HL-60 (cell line): Measurements from ENCODE around the gene COL4A2.

Experiments used
- DNase-seq, 2 experiments: peaks; one replicate each; pipeline ENCODE4 v3.0.0-alpha.2; 2010 to 2020; ENCODE audit warnings: low read depth in 1 of 2, low spot score in 1 of 2
- H3K27ac ChIP-seq: fragments of 250-450 bp; sonication (Bioruptor Pico); replicated peaks from 2 replicates; pipeline ENCODE4 v1.5.1; 2020; ENCODE audit warnings: mild to moderate bottlenecking, moderate library complexity
- H3K27me3 ChIP-seq: fragments of 250-450 bp; sonication (Bioruptor Pico); 2 replicates; pipeline ENCODE4 v1.5.1; 2021; ENCODE audit warnings: mild to moderate bottlenecking, moderate library complexity; ENCODE audit not compliant: insufficient read depth, poor library complexity, severe bottlenecking
- H3K4me3 ChIP-seq: replicated peaks from 2 replicates; pipeline ENCODE4 v1.5.1; 2011; ENCODE audit warnings: mild to moderate bottlenecking, control low read depth, low read length; ENCODE audit not compliant: insufficient read depth
- CTCF ChIP-seq: IDR thresholded peaks from one replicate; pipeline ENCODE4 v1.5.1; 2011; ENCODE audit warnings: low read length, control low read depth, inconsistent platforms; ENCODE audit not compliant: insufficient read depth
- GABPA ChIP-seq: IDR thresholded peaks from 2 replicates; pipeline ENCODE4 v1.6.1; 2012; ENCODE audit warnings: low read depth
- POLR2AphosphoS5 ChIP-seq: IDR thresholded peaks from 2 replicates; pipeline ENCODE4 v1.6.1; 2012; ENCODE audit warnings: low read depth
- REST ChIP-seq: IDR thresholded peaks from 2 replicates; pipeline ENCODE4 v1.6.1; 2012; ENCODE audit warnings: low read depth; ENCODE audit not compliant: insufficient replicate concordance
- SPI1 ChIP-seq: IDR thresholded peaks from 2 replicates; pipeline ENCODE4 v1.6.1; 2012; ENCODE audit warnings: low read depth, mild to moderate bottlenecking, borderline replicate concordance

The COL4A2 gene

GRCh38 chr13:110377178-110377825 is 70.2 kb downstream of the COL4A2 start:
- TF ChIP-seq REST, result no peak
- TF ChIP-seq GABPA, result no peak
- TF ChIP-seq SPI1, result no peak
- no peak for TF ChIP-seq CTCF
- TF ChIP-seq POLR2AphosphoS5, result no peak
- Histone ChIP-seq H3K4me3 (no peak overlapping the region), H3K27ac (no peak overlapping the region), H3K27me3 (peaks cover 22% of the 10 kb centered on the region)
- DNase-seq, result no peak

GRCh38 chr13:110377826-110378201 is 70.7 kb downstream of the COL4A2 start:
- DNase-seq, result no peak
- no peak for TF ChIP-seq CTCF
- no peak for TF ChIP-seq SPI1
- no peak for TF ChIP-seq REST
- no peak for TF ChIP-seq POLR2AphosphoS5
- TF ChIP-seq GABPA, result no peak
- H3K27ac ChIP-seq, result no peak overlapping the region
- no peak overlapping the region for H3K4me3 ChIP-seq
- H3K27me3 ChIP-seq, result peaks cover 17% of the 10 kb centered on the region

GRCh38 chr13:110379358-110379757 is 72.3 kb downstream of the COL4A2 start:
- DNase-seq, result no peak
- H3K27ac ChIP-seq, result no peak overlapping the region
- TF ChIP-seq CTCF, result no peak
- no peak for TF ChIP-seq POLR2AphosphoS5
- no peak for TF ChIP-seq GABPA
- TF ChIP-seq SPI1, result no peak
- no peak for TF ChIP-seq REST
- H3K4me3 ChIP-seq, result no peak overlapping the region
- H3K27me3 ChIP-seq, result peaks cover 3% of the 10 kb centered on the region
